Measurements from ENCODE around the gene CDH4.
"Not testable (repeated sequence)": the region's sequence is repeated elsewhere in the genome, so short reads cannot be mapped to it uniquely, and the experiment has no call there.

The CDH4 gene

GRCh38 chr20:61419010-61419409 is 166.9 kb downstream of the CDH4 start:
- Histone ChIP-seq H3K9ac (ENCODE audit: low read length) (no peak overlapping the region), H3K4me1 (ENCODE audit: control insufficient read depth, insufficient read depth, low read length) (peaks cover 7% of the 10 kb centered on the region), H3K4me3 (ENCODE audit: low read depth, low read length) (no peak overlapping the region), H3K27ac (ENCODE audit: low read depth, low read length) (no peak overlapping the region), H3K9me3 (ENCODE audit: control insufficient read depth, insufficient read depth, low read depth, low read length) (peaks cover 9% of the 10 kb centered on the region), H3K36me3 (ENCODE audit: control insufficient read depth, insufficient read depth, low read length) (no peaks in the 10 kb centered on the region), H3K27me3 (ENCODE audit: control insufficient read depth, insufficient read depth, low read length) (peaks cover 18% of the 10 kb centered on the region; the same call in 1 of the 2 replicates)

GRCh38 chr20:61419501-61419900 is 167.4 kb downstream of the CDH4 start:
- H3K36me3 ChIP-seq (ENCODE audit: control insufficient read depth, insufficient read depth, low read length), result no peaks in the 10 kb centered on the region
- peaks cover 7% of the 10 kb centered on the region for H3K4me1 ChIP-seq (ENCODE audit: control insufficient read depth, insufficient read depth, low read length)
- H3K27me3 ChIP-seq (ENCODE audit: control insufficient read depth, insufficient read depth, low read length), result peaks cover 13% of the 10 kb centered on the region; the same call in 1 of the 2 replicates
- peaks cover 8% of the 10 kb centered on the region; the same call in 1 of the 2 replicates for H3K9me3 ChIP-seq (ENCODE audit: control insufficient read depth, insufficient read depth, low read depth, low read length)
- no peak overlapping the region for H3K9ac ChIP-seq (ENCODE audit: low read length)
- no peak overlapping the region for H3K27ac ChIP-seq (ENCODE audit: low read depth, low read length)
- H3K4me3 ChIP-seq (ENCODE audit: low read depth, low read length), result no peak overlapping the region

GRCh38 chr20:61420056-61420455 is 168.0 kb downstream of the CDH4 start:
- H3K4me3 ChIP-seq (ENCODE audit: low read depth, low read length), result no peak overlapping the region
- H3K4me1 ChIP-seq (ENCODE audit: control insufficient read depth, insufficient read depth, low read length), result peaks cover 7% of the 10 kb centered on the region
- peaks cover 8% of the 10 kb centered on the region; the same call in 1 of the 2 replicates for H3K9me3 ChIP-seq (ENCODE audit: control insufficient read depth, insufficient read depth, low read depth, low read length)
- H3K9ac ChIP-seq (ENCODE audit: low read length), result no peak overlapping the region
- H3K36me3 ChIP-seq (ENCODE audit: control insufficient read depth, insufficient read depth, low read length), result no peaks in the 10 kb centered on the region
- peaks cover 9% of the 10 kb centered on the region; the same call in 1 of the 2 replicates for H3K27me3 ChIP-seq (ENCODE audit: control insufficient read depth, insufficient read depth, low read length)
- no peak overlapping the region for H3K27ac ChIP-seq (ENCODE audit: low read depth, low read length)

- Histone ChIP-seq H3K9me3 (ENCODE audit: control insufficient read depth, insufficient read depth, low read depth, low read length) (peaks cover 8% of the 10 kb centered on the region; the same call in 1 of the 2 replicates), H3K9ac (ENCODE audit: low read length) (no peak overlapping the region), H3K4me3 (ENCODE audit: low read depth, low read length) (no peak overlapping the region), H3K4me1 (ENCODE audit: control insufficient read depth, insufficient read depth, low read length) (peaks cover 7% of the 10 kb centered on the region), H3K27ac (ENCODE audit: low read depth, low read length) (no peak overlapping the region), H3K36me3 (ENCODE audit: control insufficient read depth, insufficient read depth, low read length) (no peaks in the 10 kb centered on the region), H3K27me3 (ENCODE audit: control insufficient read depth, insufficient read depth, low read length) (peaks cover 9% of the 10 kb centered on the region; the same call in 1 of the 2 replicates)
These were observed 168.7 kb downstream of the CDH4 start for GRCh38 chr20:61420781-61421180.

- no peak overlapping the region for H3K4me3 ChIP-seq (ENCODE audit: low read depth, low read length)
- H3K9me3 ChIP-seq (ENCODE audit: control insufficient read depth, insufficient read depth, low read depth, low read length), result peaks cover 8% of the 10 kb centered on the region; the same call in 1 of the 2 replicates
- peaks cover 7% of the 10 kb centered on the region for H3K4me1 ChIP-seq (ENCODE audit: control insufficient read depth, insufficient read depth, low read length)
- H3K27me3 ChIP-seq (ENCODE audit: control insufficient read depth, insufficient read depth, low read length), result peaks cover 10% of the 10 kb centered on the region; the same call in 1 of the 2 replicates
- H3K27ac ChIP-seq (ENCODE audit: low read depth, low read length), result no peak overlapping the region
- H3K9ac ChIP-seq (ENCODE audit: low read length), result no peak overlapping the region
- H3K36me3 ChIP-seq (ENCODE audit: control insufficient read depth, insufficient read depth, low read length), result no peaks in the 10 kb centered on the region
These were observed 170.8 kb downstream of the CDH4 start for GRCh38 chr20:61422636-61423425.

GRCh38 chr20:61424011-61424627 is 172.1 kb downstream of the CDH4 start:
- H3K4me3 ChIP-seq (ENCODE audit: low read depth, low read length), result no peak overlapping the region
- H3K9me3 ChIP-seq (ENCODE audit: control insufficient read depth, insufficient read depth, low read depth, low read length), result peaks cover 8% of the 10 kb centered on the region; the same call in 1 of the 2 replicates
- no peaks in the 10 kb centered on the region for H3K36me3 ChIP-seq (ENCODE audit: control insufficient read depth, insufficient read depth, low read length)
- no peak overlapping the region for H3K9ac ChIP-seq (ENCODE audit: low read length)
- H3K27ac ChIP-seq (ENCODE audit: low read depth, low read length), result no peak overlapping the region
- H3K27me3 ChIP-seq (ENCODE audit: control insufficient read depth, insufficient read depth, low read length), result peaks cover 12% of the 10 kb centered on the region; the same call in 1 of the 2 replicates
- peaks cover 7% of the 10 kb centered on the region for H3K4me1 ChIP-seq (ENCODE audit: control insufficient read depth, insufficient read depth, low read length)

- peaks cover 12% of the 10 kb centered on the region; the same call in 1 of the 2 replicates for H3K27me3 ChIP-seq (ENCODE audit: control insufficient read depth, insufficient read depth, low read length)
- no peaks in the 10 kb centered on the region for H3K36me3 ChIP-seq (ENCODE audit: control insufficient read depth, insufficient read depth, low read length)
- H3K4me3 ChIP-seq (ENCODE audit: low read depth, low read length), result no peak overlapping the region
- H3K4me1 ChIP-seq (ENCODE audit: control insufficient read depth, insufficient read depth, low read length), result peaks cover 7% of the 10 kb centered on the region
- H3K9ac ChIP-seq (ENCODE audit: low read length), result no peak overlapping the region
- no peak overlapping the region for H3K27ac ChIP-seq (ENCODE audit: low read depth, low read length)
- H3K9me3 ChIP-seq (ENCODE audit: control insufficient read depth, insufficient read depth, low read depth, low read length), result peaks cover 8% of the 10 kb centered on the region; the same call in 1 of the 2 replicates
These were observed 172.8 kb downstream of the CDH4 start for GRCh38 chr20:61424628-61425420.

- H3K27ac ChIP-seq (ENCODE audit: low read depth, low read length); H3K36me3 ChIP-seq (ENCODE audit: control insufficient read depth, insufficient read depth, low read length); H3K9ac ChIP-seq (ENCODE audit: low read length); H3K4me3 ChIP-seq (ENCODE audit: low read depth, low read length); H3K9me3 ChIP-seq (ENCODE audit: control insufficient read depth, insufficient read depth, low read depth, low read length): not testable (repeated sequence)
- H3K27me3 ChIP-seq (ENCODE audit: control insufficient read depth, insufficient read depth, low read length), result peaks cover 12% of the 10 kb centered on the region; the same call in 1 of the 2 replicates
- peaks cover 13% of the 10 kb centered on the region for H3K4me1 ChIP-seq (ENCODE audit: control insufficient read depth, insufficient read depth, low read length)
These were observed 173.5 kb downstream of the CDH4 start for GRCh38 chr20:61425541-61425991.

GRCh38 chr20:61426352-61426751 is 174.3 kb downstream of the CDH4 start:
- peaks cover 13% of the 10 kb centered on the region for H3K4me1 ChIP-seq (ENCODE audit: control insufficient read depth, insufficient read depth, low read length)
- no peak overlapping the region for H3K4me3 ChIP-seq (ENCODE audit: low read depth, low read length)
- peaks cover 12% of the 10 kb centered on the region; the same call in 1 of the 2 replicates for H3K27me3 ChIP-seq (ENCODE audit: control insufficient read depth, insufficient read depth, low read length)
- no peak overlapping the region for H3K27ac ChIP-seq (ENCODE audit: low read depth, low read length)
- H3K9me3 ChIP-seq (ENCODE audit: control insufficient read depth, insufficient read depth, low read depth, low read length), result no peaks in the 10 kb centered on the region
- H3K9ac ChIP-seq (ENCODE audit: low read length), result no peak overlapping the region
- no peaks in the 10 kb centered on the region for H3K36me3 ChIP-seq (ENCODE audit: control insufficient read depth, insufficient read depth, low read length)

- Histone ChIP-seq H3K27ac (ENCODE audit: low read depth, low read length) (no peak overlapping the region), H3K4me3 (ENCODE audit: low read depth, low read length) (no peak overlapping the region), H3K36me3 (ENCODE audit: control insufficient read depth, insufficient read depth, low read length) (no peaks in the 10 kb centered on the region), H3K27me3 (ENCODE audit: control insufficient read depth, insufficient read depth, low read length) (peaks cover 12% of the 10 kb centered on the region; the same call in 1 of the 2 replicates), H3K4me1 (ENCODE audit: control insufficient read depth, insufficient read depth, low read length) (peaks cover 21% of the 10 kb centered on the region), H3K9me3 (ENCODE audit: control insufficient read depth, insufficient read depth, low read depth, low read length) (no peaks in the 10 kb centered on the region), H3K9ac (ENCODE audit: low read length) (no peak overlapping the region)
These were observed 177.6 kb downstream of the CDH4 start for GRCh38 chr20:61429458-61430227.
